ENCODE measurements around the gene MATCAP1.

MATCAP1 gene

GRCh38 chr16:67155295-67156142 is 28.2 kb downstream of the MATCAP1 start:
- peak; percentile 82 for DNase-seq

GRCh38 chr16:67154578-67155294 is 29.0 kb downstream of the MATCAP1 start:
- DNase-seq = no peak

DNA sequence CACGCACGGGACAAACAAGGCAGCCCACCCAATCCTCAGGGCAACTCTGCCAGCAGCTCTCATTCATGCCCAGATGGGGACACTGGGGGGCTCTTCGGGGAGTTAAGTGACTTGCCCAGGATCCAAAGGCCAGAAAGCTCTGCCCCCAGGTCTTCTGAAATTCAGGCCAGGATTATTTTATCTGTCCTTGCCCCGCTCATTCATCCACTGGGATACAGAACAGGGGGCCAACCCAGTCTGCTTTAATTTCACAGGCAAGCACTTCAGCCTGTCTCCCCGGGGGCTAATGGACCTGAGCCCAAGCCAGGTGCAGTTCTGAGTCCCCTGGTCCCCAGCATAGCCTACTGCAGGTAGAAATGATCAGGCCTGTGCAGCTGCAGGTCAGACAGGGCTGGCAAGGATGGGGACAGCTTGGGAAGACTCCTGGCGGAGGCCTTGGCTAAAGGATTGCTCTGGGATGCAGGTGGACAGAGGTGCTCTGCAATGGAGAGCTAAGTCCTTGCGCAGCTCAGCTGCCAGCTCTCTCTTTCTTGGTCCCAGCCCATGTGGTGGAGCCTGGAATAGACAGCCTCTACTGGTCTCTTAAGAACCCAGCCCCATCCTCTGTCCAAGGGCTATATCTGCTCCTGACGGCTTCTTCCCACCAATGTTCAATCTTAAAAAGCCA is 32.2 kb downstream of the MATCAP1 start:
- no peak for DNase-seq

DNA sequence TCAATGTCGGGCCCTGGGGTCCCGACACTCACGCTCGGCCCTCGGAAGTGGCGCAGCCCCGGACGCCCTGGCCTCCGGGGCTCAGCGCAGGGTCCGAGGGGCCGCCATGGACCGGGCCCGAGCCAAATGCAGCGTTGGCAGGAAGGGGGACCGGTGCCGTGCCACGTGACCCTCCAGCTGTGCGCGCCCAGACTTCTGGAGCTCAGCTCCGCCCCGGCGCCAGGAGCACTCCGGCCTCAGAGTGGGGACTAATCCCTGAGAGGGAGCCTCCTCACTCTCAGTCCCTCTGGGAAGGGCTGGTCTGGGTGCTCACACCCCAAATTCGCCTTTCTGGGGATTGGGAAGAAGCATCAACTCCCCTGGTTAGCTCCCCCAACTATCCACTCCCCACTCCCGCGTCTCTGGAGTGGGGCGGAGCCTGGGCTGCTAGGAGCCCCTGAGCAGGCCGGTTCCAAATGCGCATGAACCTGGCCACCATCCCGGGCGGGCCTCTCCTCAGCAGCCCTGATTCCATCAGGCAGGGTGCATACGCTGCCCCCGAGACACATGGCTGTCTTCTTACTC is 32.8 kb downstream of the MATCAP1 start, which contains the start of gene B3GNT9:
Gene B3GNT9 (minus strand): TSS at position 166 of the 564 bp plus-strand sequence. CDS start 513 bp downstream, outside the sequence.
- DNase-seq = peak; percentile 48

- peak; percentile 63 for DNase-seq
These were observed 33.5 kb downstream of the MATCAP1 start for GRCh38 chr16:67150047-67150832.

DNA sequence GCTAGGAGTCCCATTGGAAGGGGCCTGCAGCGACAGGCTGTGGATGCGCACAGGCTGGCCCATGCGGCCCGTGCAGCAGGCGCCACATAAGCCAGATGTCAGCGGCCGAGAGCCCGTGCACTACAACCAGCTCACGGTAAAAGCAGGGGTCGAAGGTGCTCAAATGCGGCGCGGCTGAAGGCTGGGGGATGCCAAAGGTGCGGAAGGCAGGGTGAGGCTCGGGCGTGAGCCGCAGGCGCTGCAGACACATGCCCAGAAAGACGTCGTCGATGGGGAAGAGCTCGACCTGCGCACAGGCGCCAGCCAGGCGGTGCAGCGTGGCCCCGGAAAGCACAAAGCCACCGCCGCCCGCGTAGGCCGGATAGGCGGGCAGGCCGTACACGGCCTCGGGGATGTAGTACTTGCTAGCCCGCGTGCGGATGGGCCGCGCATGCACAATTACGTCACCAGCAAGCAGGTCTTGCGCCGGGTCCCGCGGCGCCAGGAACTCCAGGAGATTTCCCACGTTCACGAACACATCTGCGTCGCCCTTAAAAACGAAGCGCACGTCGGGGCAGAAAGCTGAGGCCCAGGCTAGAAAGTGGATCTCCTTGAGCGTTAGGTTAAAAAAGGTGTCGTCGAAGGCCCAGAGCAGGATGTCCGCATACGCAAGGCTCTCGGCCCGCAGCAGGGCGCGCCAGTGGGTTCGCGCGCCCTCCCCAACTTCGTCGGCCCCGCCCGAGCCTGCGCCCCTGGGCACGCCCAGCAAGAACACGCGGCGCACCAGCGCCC is 34.3 kb downstream of the MATCAP1 start:
- DNase-seq = no peak

DNA sequence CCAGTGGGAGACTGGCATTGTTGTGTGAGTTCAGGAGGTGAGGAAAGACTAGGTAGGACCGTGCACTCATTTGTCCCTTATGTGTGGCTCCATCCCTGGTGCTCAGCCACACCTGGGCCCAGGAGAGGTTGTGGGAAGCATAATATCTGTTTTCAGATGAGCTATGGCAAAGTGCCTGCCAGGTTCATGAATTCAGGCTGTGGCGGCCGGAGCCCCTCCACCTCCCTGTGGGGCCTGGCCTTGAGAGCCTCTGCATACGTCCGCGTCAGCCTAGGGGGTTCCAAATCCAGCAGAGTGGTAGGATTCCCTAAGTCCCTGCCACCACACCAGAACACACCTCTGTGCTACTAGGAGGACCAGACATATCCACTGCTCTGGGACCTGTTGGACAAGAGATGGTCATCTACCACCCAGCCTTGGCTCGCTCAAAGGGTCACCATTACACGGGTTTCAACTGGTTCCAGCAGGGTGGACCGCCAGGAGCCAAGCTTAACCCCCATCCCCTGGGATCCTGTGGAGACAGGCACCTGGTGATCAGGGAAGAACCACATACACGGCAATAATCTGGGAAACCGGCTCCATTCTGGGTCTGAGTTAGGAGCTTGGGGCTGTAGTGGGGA is 35.0 kb downstream of the MATCAP1 start:
- no peak for DNase-seq

DNA sequence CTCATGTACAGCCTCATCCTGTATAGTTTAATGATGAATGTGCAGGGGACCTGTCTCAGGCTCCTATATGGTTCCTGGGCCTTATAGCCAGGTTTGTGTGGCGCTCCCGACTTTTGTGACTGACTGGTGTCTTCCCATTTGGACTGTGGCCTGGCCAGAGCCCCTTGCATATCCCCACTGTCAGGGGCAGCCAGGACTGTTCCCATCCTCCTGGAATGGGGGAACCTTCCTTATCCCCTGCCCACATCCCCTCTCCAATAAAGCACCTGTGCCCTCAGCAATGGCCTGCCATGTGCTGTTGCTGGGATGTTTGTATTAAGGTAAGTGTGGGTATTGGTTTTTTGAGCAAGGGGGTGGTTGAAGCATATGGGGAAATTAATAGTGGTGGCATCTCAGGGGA is 35.5 kb downstream of the MATCAP1 start:
- DNase-seq = no peak

DNA sequence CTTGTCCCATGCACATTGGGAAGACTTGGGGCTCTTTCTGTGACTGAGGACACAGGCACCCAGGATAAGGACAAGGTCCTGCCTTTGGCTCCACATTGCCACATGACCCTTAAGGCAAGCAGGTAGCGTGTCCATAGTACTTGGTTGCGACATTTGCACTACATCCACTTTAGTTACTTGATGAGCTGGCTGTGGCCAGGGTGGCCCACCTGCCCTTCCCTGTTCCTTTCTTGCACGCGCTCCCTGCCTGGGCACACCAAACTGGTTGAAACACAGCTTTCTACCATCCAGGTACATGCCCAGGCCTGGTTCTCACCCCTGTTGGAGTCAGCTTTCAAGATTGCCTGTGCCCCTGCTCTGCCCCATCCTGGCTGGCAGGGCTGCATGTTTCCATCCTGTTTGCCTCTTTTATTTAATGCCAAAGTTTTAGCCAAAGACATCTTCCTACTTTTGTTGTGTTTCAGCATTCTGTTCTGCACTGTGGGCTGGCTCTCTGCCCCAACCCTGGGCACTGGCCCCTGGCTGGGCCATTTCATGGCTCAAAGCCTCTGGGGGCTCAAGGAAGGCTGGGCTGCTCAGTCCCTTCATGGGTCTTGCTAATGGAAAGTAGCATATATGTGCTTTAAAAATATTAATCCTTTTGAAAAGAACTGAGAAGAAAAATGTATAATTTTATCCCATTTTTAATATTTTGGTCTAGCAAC is 36.2 kb downstream of the MATCAP1 start:
- DNase-seq = no peak

DNA sequence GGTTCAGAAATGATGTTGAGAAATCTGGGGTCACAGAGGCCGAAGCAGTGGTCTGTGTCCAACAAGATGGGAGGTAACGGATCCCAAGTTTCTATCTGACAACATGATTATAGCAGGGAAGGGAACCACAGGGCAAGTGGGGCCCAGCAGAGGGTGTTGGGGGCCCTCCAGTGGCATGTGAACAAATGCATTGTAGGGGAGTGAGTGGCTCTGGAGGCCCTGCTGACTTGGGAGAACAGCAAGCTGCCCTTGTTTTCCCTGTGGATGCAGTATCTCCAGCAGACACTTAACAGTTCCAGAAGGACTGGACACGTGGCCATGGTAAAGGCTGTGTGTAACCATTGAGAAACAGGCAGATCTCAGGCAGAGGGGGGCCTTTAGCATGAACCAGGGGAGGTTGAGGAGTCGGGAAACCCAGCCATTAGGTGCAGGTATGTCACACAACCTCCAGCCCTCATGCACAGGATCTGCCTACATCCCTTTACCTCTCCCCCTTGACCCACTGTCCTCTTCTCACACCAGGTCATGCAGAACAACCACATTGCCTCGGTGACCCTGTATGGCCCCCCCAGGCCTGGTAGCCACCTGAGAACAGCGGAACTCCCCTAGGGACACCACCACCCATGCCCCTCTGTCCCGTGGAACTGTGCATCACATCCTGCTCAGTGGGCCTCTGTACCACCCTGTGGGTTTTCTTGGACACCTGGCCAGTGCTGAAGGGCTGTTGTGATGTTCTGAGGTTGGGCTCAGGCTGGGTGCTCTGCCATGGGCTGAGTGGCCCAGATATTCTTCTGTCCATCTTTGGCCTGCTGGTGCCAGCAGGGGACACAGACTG is 37.0 kb downstream of the MATCAP1 start:
- DNase-seq = no peak

GRCh38 chr16:67145746-67146145 is 38.0 kb downstream of the MATCAP1 start:
- DNase-seq = no peak

DNA sequence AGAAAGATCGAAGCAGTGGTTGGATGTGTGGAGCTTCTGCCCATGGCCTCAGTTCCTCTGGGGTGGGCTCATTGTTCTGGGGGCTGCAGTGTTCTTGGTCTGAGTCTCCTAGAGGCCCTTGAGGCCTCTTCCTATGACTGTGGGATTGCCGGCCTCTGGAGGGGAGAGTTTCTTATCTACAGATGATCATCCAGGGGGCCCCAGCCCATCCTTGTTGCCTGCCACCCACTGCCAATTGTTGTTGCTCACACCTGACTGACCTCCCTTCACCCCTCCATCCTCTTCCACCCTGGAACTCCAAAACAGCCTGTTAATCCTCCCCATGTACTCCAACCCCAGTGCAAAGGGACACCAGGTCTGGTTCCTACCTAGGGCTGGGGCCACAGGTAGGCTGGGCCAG is 38.8 kb downstream of the MATCAP1 start:
- no peak for DNase-seq

DNA sequence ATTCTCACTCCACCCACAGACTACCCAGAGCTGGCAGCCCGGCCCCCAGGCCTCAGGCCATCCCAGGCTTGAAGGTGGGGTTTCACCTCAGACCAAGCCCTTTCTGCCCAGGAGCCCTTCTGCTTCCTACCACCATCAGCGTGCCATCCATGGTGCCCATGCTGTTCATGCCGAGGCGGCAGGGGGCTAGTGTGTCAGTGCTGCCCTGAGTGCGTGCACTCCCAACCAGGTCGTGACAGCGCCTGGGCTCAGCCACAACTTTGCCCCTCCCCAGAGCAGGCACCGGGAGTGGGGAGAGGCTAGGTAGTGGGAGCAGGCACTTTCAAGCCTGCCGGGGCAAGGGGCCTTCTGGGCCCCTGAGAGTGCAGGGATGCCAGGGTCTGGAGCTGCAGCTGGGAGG is 41.4 kb downstream of the MATCAP1 start:
- DNase-seq = no peak

- DNase-seq = no peak
These were observed 42.4 kb downstream of the MATCAP1 start for GRCh38 chr16:67141391-67141790.

GRCh38 chr16:67137605-67138004 is 46.2 kb downstream of the MATCAP1 start:
- DNase-seq = no peak

DNA sequence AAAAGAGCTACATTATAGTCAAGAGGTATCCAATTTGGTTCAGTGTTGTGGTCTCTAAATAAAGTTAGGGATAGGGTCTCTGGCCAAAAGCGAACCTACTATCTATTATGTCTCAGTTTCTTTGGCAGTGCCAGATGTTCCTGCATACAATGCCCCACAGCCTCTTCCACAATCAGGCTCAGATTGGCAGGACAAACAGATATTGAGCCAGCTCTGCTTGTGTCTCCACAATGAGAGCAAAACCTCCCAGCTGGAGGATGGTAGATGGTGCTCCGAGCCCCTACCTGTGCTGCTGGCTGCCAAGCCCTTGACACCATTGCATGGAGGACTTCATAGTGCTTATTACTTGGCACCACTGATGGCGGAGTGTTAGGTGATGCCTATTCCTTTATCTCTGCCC is 54.3 kb downstream of the MATCAP1 start:
- DNase-seq = no peak

DNA sequence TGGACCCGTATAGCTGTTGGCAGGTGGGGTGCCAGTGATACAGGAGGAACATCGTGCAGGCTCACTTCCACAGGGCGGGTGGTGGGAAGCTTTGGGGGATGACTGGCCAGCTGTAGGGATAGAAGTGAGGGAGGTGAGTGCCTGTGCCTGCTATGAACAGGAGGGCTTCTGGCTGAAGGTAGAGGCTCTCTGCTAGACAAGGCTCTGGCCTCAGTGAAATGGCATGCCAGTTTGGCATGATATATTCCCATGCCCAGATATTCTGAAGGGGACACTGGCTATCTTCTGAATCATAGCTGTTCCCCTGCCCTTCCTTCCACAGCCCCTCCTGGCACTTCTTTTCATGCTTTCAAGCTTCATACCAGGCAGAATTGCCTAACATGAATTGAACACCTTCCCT is 54.9 kb downstream of the MATCAP1 start:
- no peak for DNase-seq

GRCh38 chr16:67128417-67128816 is 55.3 kb downstream of the MATCAP1 start:
- no peak for DNase-seq

Data from activated naive CD4-positive, alpha-beta T cell treated with Interleukin-2 at 50 U/mL for 16 hours (primary cell).